Measurements from ENCODE around the gene CTNND1.
A peak's percentile ranks its signal among the peaks of the same experiment; 100 is the strongest.

Gene CTNND1

DNA sequence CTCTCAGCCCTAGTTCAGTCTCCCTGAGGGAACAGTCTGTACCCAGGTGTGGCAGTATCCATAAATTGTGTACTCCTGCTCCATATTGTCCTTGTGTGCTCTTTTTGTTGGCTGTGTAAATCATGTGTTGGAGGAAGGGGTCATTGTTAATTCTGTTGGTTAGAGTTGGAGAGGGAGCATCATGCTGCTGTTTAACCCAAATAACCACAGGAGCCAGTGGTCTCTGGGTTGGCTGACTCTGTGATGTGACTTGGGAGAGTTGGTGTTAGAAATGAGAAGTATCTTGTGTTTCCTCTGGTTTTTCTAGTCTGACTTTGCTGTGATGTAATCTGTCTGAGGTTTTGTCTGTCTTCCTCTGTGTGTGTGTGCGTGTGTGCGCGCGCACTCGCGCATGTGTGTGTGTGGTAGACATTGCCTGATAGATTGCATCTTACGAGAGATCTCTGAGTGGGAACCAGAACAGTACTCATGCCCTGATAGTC lies 30.5 kb downstream of the CTNND1 start:
- peaks cover 23% of the 10 kb centered on the region for H3K36me3 ChIP-seq (ENCODE audit: insufficient read depth, low read length)
- no peak overlapping the region for H3K4me3 ChIP-seq (ENCODE audit: low read depth, low read length)
- peaks cover 21% of the 10 kb centered on the region for H3K4me1 ChIP-seq (ENCODE audit: control insufficient read depth, insufficient read depth, low read length, unreplicated experiment)
- no peak overlapping the region for H3K27ac ChIP-seq (ENCODE audit: low read depth, low read length)
- no peak overlapping the region for H2AFZ ChIP-seq (ENCODE audit: low read length, unreplicated experiment)
- H3K27me3 ChIP-seq (ENCODE audit: insufficient read depth, low read length) = no peaks in the 10 kb centered on the region
- H3K79me2 ChIP-seq (ENCODE audit: control insufficient read depth, insufficient read depth, low read length, unreplicated experiment) = peaks cover 62% of the 10 kb centered on the region

DNA sequence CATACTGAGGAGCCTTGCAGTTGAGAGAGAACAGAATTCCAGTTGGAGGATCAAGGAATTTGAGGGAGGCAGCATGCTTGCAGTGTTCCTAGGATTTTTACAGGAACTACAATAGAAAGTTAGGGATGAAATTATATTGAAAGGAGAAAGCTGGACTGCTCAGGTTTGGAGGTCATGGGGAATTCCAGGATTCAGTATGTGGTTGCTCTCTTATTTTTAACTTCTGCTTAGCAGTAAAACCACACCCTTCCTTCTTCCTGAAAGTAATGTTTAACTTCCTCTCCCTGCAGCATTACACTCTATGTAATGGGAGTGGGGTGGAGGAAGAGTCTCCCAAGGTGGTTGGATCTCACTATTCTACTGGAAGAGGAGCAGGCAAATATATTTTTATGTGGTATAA lies 31.3 kb downstream of the CTNND1 start:
- H2AFZ ChIP-seq (ENCODE audit: low read length, unreplicated experiment) = no peak overlapping the region
- no peak overlapping the region for H3K4me3 ChIP-seq (ENCODE audit: low read depth, low read length)
- H3K27ac ChIP-seq (ENCODE audit: low read depth, low read length) = no peak overlapping the region
- H3K79me2 ChIP-seq (ENCODE audit: control insufficient read depth, insufficient read depth, low read length, unreplicated experiment) = peaks cover 55% of the 10 kb centered on the region
- peaks cover 23% of the 10 kb centered on the region for H3K36me3 ChIP-seq (ENCODE audit: insufficient read depth, low read length)
- H3K27me3 ChIP-seq (ENCODE audit: insufficient read depth, low read length) = no peaks in the 10 kb centered on the region
- H3K4me1 ChIP-seq (ENCODE audit: control insufficient read depth, insufficient read depth, low read length, unreplicated experiment) = peaks cover 15% of the 10 kb centered on the region

GRCh38 chr11:57793351-57794115 lies 31.9 kb downstream of the CTNND1 start:
- peaks cover 19% of the 10 kb centered on the region for H3K4me1 ChIP-seq (ENCODE audit: control insufficient read depth, insufficient read depth, low read length, unreplicated experiment)
- H3K36me3 ChIP-seq (ENCODE audit: insufficient read depth, low read length) = peaks cover 23% of the 10 kb centered on the region
- peaks cover 48% of the 10 kb centered on the region for H3K79me2 ChIP-seq (ENCODE audit: control insufficient read depth, insufficient read depth, low read length, unreplicated experiment)
- H2AFZ ChIP-seq (ENCODE audit: low read length, unreplicated experiment) = no peak overlapping the region
- H3K27ac ChIP-seq (ENCODE audit: low read depth, low read length) = no peak overlapping the region
- no peak overlapping the region for H3K4me3 ChIP-seq (ENCODE audit: low read depth, low read length)
- H3K27me3 ChIP-seq (ENCODE audit: insufficient read depth, low read length) = no peaks in the 10 kb centered on the region

- H3K4me3 ChIP-seq (ENCODE audit: low read depth, low read length) = no peak overlapping the region
- H3K4me1 ChIP-seq (ENCODE audit: control insufficient read depth, insufficient read depth, low read length, unreplicated experiment) = peaks cover 25% of the 10 kb centered on the region
- peaks cover 27% of the 10 kb centered on the region for H3K36me3 ChIP-seq (ENCODE audit: insufficient read depth, low read length)
- no peaks in the 10 kb centered on the region for H3K27me3 ChIP-seq (ENCODE audit: insufficient read depth, low read length)
- H3K79me2 ChIP-seq (ENCODE audit: control insufficient read depth, insufficient read depth, low read length, unreplicated experiment) = peaks cover 31% of the 10 kb centered on the region
- H3K27ac ChIP-seq (ENCODE audit: low read depth, low read length) = peak overlapping the region; percentile 50
- no peak overlapping the region for H2AFZ ChIP-seq (ENCODE audit: low read length, unreplicated experiment)
Measured at GRCh38 chr11:57798905-57799559, 37.4 kb downstream of the CTNND1 start.

DNA sequence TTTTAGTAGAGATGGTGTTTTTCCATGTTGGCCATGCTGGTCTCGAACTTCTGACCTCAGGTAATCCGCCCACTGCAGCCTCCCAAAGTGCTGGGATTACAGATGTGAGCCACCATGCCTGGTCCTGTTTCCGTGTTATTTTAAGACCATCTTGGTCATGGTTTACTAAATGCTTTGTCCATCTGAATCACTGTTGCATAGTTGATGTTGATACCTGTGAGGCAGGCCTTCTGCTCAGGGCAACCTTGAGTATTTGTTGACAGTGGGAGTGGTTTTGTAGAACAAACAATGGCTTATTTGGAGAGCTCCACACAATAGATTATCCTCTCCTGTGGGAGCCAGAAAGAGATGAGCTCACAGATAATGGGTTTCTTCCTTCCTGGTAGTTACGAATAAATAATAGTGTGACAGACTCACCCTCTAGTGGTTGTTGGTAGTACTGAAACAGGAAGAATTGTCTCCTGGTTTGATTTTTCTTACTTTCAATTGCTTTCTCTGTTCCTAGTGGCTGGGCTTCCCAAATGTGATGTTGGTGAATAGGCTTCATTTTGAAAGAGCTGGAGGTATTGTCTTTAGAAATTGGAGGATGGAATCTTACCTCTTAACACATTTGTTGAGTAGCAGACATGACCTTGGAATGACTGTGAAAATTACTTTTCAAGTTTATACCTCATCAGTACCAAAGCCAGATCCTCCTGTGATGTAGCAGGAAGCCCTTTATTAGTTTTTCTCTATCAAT lies 39.0 kb downstream of the CTNND1 start:
- H3K27ac ChIP-seq (ENCODE audit: low read depth, low read length) = peak overlapping the region; percentile 18
- no peak overlapping the region for H3K4me3 ChIP-seq (ENCODE audit: low read depth, low read length)
- no peak overlapping the region for H2AFZ ChIP-seq (ENCODE audit: low read length, unreplicated experiment)
- peaks cover 33% of the 10 kb centered on the region for H3K36me3 ChIP-seq (ENCODE audit: insufficient read depth, low read length)
- peaks cover 24% of the 10 kb centered on the region for H3K79me2 ChIP-seq (ENCODE audit: control insufficient read depth, insufficient read depth, low read length, unreplicated experiment)
- H3K27me3 ChIP-seq (ENCODE audit: insufficient read depth, low read length) = no peaks in the 10 kb centered on the region
- H3K4me1 ChIP-seq (ENCODE audit: control insufficient read depth, insufficient read depth, low read length, unreplicated experiment) = peaks cover 25% of the 10 kb centered on the region

GRCh38 chr11:57801183-57801485 lies 39.5 kb downstream of the CTNND1 start:
- Histone ChIP-seq H3K4me3 (ENCODE audit: low read depth, low read length) (no peak overlapping the region), H3K4me1 (ENCODE audit: control insufficient read depth, insufficient read depth, low read length, unreplicated experiment) (peaks cover 25% of the 10 kb centered on the region), H3K27ac (ENCODE audit: low read depth, low read length) (peak overlapping the region; percentile 18), H3K79me2 (ENCODE audit: control insufficient read depth, insufficient read depth, low read length, unreplicated experiment) (peaks cover 24% of the 10 kb centered on the region), H3K36me3 (ENCODE audit: insufficient read depth, low read length) (peaks cover 36% of the 10 kb centered on the region), H2AFZ (ENCODE audit: low read length, unreplicated experiment) (no peak overlapping the region), H3K27me3 (ENCODE audit: insufficient read depth, low read length) (no peaks in the 10 kb centered on the region)

- Histone ChIP-seq H3K36me3 (ENCODE audit: insufficient read depth, low read length) (peaks cover 39% of the 10 kb centered on the region), H3K4me3 (ENCODE audit: low read depth, low read length) (no peak overlapping the region), H3K27me3 (ENCODE audit: insufficient read depth, low read length) (no peaks in the 10 kb centered on the region), H3K79me2 (ENCODE audit: control insufficient read depth, insufficient read depth, low read length, unreplicated experiment) (peaks cover 24% of the 10 kb centered on the region), H3K27ac (ENCODE audit: low read depth, low read length) (no peak overlapping the region), H3K4me1 (ENCODE audit: control insufficient read depth, insufficient read depth, low read length, unreplicated experiment) (peaks cover 25% of the 10 kb centered on the region), H2AFZ (ENCODE audit: low read length, unreplicated experiment) (no peak overlapping the region)
Measured at GRCh38 chr11:57802411-57802810, 40.8 kb downstream of the CTNND1 start.

DNA sequence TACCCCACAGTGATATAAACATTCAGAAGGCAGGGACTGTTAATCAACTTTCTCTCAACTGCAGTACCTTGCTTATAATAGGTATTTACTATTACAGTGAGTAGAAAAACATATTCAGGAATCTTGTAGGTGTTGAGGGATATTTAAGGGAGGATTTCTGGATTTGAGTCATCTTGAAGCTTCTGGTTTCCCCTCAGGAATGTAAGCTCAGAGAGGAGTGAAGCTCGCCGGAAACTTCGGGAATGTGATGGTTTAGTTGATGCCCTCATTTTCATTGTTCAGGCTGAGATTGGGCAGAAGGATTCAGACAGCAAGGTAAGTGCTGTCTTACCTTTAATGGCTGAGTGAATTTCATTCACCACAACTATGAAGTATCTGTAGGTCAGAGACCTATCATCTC lies 42.9 kb downstream of the CTNND1 start:
- Histone ChIP-seq H3K79me2 (ENCODE audit: control insufficient read depth, insufficient read depth, low read length, unreplicated experiment) (peaks cover 24% of the 10 kb centered on the region), H3K4me3 (ENCODE audit: low read depth, low read length) (no peak overlapping the region), H3K27me3 (ENCODE audit: insufficient read depth, low read length) (no peaks in the 10 kb centered on the region), H3K27ac (ENCODE audit: low read depth, low read length) (no peak overlapping the region), H2AFZ (ENCODE audit: low read length, unreplicated experiment) (no peak overlapping the region), H3K4me1 (ENCODE audit: control insufficient read depth, insufficient read depth, low read length, unreplicated experiment) (peaks cover 12% of the 10 kb centered on the region), H3K36me3 (ENCODE audit: insufficient read depth, low read length) (peaks cover 56% of the 10 kb centered on the region)

GRCh38 chr11:57805780-57806179 lies 44.2 kb downstream of the CTNND1 start:
- H3K27ac ChIP-seq (ENCODE audit: low read depth, low read length) = no peak overlapping the region
- peaks cover 18% of the 10 kb centered on the region for H3K79me2 ChIP-seq (ENCODE audit: control insufficient read depth, insufficient read depth, low read length, unreplicated experiment)
- peaks cover 5% of the 10 kb centered on the region for H3K4me1 ChIP-seq (ENCODE audit: control insufficient read depth, insufficient read depth, low read length, unreplicated experiment)
- H3K36me3 ChIP-seq (ENCODE audit: insufficient read depth, low read length) = peaks cover 60% of the 10 kb centered on the region
- H3K4me3 ChIP-seq (ENCODE audit: low read depth, low read length) = no peak overlapping the region
- H3K27me3 ChIP-seq (ENCODE audit: insufficient read depth, low read length) = no peaks in the 10 kb centered on the region
- H2AFZ ChIP-seq (ENCODE audit: low read length, unreplicated experiment) = no peak overlapping the region

DNA sequence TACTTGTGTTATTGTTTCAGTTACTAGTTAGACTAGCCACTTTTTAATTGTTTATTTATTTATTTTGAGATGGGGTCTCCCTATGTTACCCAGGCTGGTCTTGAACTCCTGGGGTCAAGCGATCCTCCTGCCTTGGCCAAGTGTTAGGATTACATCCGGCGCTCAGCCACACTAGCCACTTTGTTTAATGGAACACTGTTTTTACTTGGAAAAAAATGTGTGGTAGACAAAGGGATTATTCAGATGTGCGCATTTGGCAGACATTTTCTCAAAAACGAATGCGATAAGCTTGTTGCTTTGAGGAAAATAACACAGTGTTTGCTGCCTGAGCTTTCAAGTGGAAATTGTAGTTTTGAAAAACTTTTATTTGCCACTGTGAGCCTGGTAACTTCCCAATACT lies 51.0 kb downstream of the CTNND1 start:
- Histone ChIP-seq H3K79me2 (ENCODE audit: control insufficient read depth, insufficient read depth, low read length, unreplicated experiment) (no peaks in the 10 kb centered on the region), H2AFZ (ENCODE audit: low read length, unreplicated experiment) (no peak overlapping the region), H3K27me3 (ENCODE audit: insufficient read depth, low read length) (no peaks in the 10 kb centered on the region), H3K36me3 (ENCODE audit: insufficient read depth, low read length) (peaks cover 48% of the 10 kb centered on the region), H3K27ac (ENCODE audit: low read depth, low read length) (no peak overlapping the region), H3K4me1 (ENCODE audit: control insufficient read depth, insufficient read depth, low read length, unreplicated experiment) (no peaks in the 10 kb centered on the region), H3K4me3 (ENCODE audit: low read depth, low read length) (no peak overlapping the region)
